HAP-1 (cell line): ENCODE measurements around the gene RAMP3.
A peak's percentile ranks its signal among the peaks of the same experiment; 100 is the strongest.
"Not testable (repeated sequence)": the region's sequence is repeated elsewhere in the genome, so short reads cannot be mapped to it uniquely, and the experiment has no call there.

Experiments
- DNase-seq, 2 experiments: peaks; one replicate each; pipeline ENCODE4 v3.0.0-alpha.2; 2016 to 2020; ENCODE audit warnings: low spot score in 2 of 2
- H3K27me3 ChIP-seq: fragments of 250-450 bp; sonication (Bioruptor Pico); 2 replicates; pipeline ENCODE4 v1.5.1; 2020; ENCODE audit warnings: low read depth, mild to moderate bottlenecking, moderate library complexity
- H3K36me3 ChIP-seq: fragments of 250-450 bp; sonication (Bioruptor Pico); replicated peaks from 2 replicates; pipeline ENCODE4 v1.5.1; 2020; ENCODE audit warnings: mild to moderate bottlenecking
- H3K4me1 ChIP-seq: fragments of 250-450 bp; sonication (Bioruptor Pico); 2 replicates; pipeline ENCODE4 v1.5.1; 2020; ENCODE audit warnings: mild to moderate bottlenecking
- H3K4me3 ChIP-seq: fragments of 250-450 bp; sonication (Bioruptor Pico); 2 replicates; pipeline ENCODE4 v1.5.1; 2020; ENCODE audit warnings: mild to moderate bottlenecking, moderate library complexity
- H3K9me3 ChIP-seq: fragments of 250-450 bp; sonication (Bioruptor Pico); 2 replicates; pipeline ENCODE4 v1.5.1; 2020; ENCODE audit warnings: mild to moderate bottlenecking, moderate library complexity
- in situ Hi-C: fragments of 300-500 bp; cut with MboI; formaldehyde crosslinking; loops from 3 replicates; pipeline ENCODE4 v1.14.3; 2020; ENCODE audit warnings: low sequenced_read_pairs, inconsistent platforms, mixed read lengths

The RAMP3 gene

GRCh38 chr7:45189151-45189970, 31.8 kb downstream of the RAMP3 start:
- Histone ChIP-seq H3K9me3 (no peaks in the 10 kb centered on the region), H3K36me3 (no peaks in the 10 kb centered on the region), H3K4me3 (no peak overlapping the region), H3K27me3 (no peaks in the 10 kb centered on the region), H3K4me1 (no peaks in the 10 kb centered on the region)
- no peak for DNase-seq
- in situ Hi-C loops = no loop called here

GRCh38 chr7:45190406-45191165, 33.0 kb downstream of the RAMP3 start:
- Histone ChIP-seq H3K4me3 (no peak overlapping the region), H3K4me1 (no peaks in the 10 kb centered on the region), H3K27me3 (no peaks in the 10 kb centered on the region), H3K9me3 (no peaks in the 10 kb centered on the region), H3K36me3 (no peaks in the 10 kb centered on the region)
- in situ Hi-C loops = no loop called here
- DNase-seq = no peak

GRCh38 chr7:45191396-45191795, 33.8 kb downstream of the RAMP3 start:
- no peaks in the 10 kb centered on the region for H3K27me3 ChIP-seq
- no peaks in the 10 kb centered on the region for H3K36me3 ChIP-seq
- no peaks in the 10 kb centered on the region for H3K9me3 ChIP-seq
- no peak overlapping the region for H3K4me3 ChIP-seq
- H3K4me1 ChIP-seq = no peaks in the 10 kb centered on the region
- no peak for DNase-seq
- in situ Hi-C loops = no loop called here

- H3K36me3 ChIP-seq = no peaks in the 10 kb centered on the region
- no peaks in the 10 kb centered on the region for H3K9me3 ChIP-seq
- in situ Hi-C loops = no loop called here
- no peaks in the 10 kb centered on the region for H3K27me3 ChIP-seq
- no peak overlapping the region for H3K4me3 ChIP-seq
- no peaks in the 10 kb centered on the region for H3K4me1 ChIP-seq
- DNase-seq = no peak
These were observed 35.0 kb downstream of the RAMP3 start for GRCh38 chr7:45192621-45193041.

- no peaks in the 10 kb centered on the region for H3K27me3 ChIP-seq
- no peaks in the 10 kb centered on the region for H3K4me1 ChIP-seq
- H3K4me3 ChIP-seq = no peak overlapping the region
- in situ Hi-C loops = no loop called here
- no peaks in the 10 kb centered on the region for H3K9me3 ChIP-seq
- no peak for DNase-seq
- no peaks in the 10 kb centered on the region for H3K36me3 ChIP-seq
These were observed 36.2 kb downstream of the RAMP3 start for GRCh38 chr7:45193828-45194227.

- in situ Hi-C loops = no loop called here
- H3K27me3 ChIP-seq = no peaks in the 10 kb centered on the region
These were observed 38.8 kb downstream of the RAMP3 start for GRCh38 chr7:45196374-45196773.

GRCh38 chr7:45197461-45197860, 39.9 kb downstream of the RAMP3 start:
- H3K4me3 ChIP-seq = no peak overlapping the region
- no peaks in the 10 kb centered on the region for H3K9me3 ChIP-seq
- H3K36me3 ChIP-seq = no peaks in the 10 kb centered on the region
- no peaks in the 10 kb centered on the region for H3K27me3 ChIP-seq
- H3K4me1 ChIP-seq = no peaks in the 10 kb centered on the region
- no peak for DNase-seq
- in situ Hi-C loops = no loop called here

More at GRCh38 chr7:45196374-45196773, 38.8 kb downstream of the RAMP3 start:
- no peak for DNase-seq
- Histone ChIP-seq H3K4me1 (no peaks in the 10 kb centered on the region), H3K4me3 (no peak overlapping the region), H3K36me3 (no peaks in the 10 kb centered on the region), H3K9me3 (no peaks in the 10 kb centered on the region)

- Histone ChIP-seq H3K4me3 (no peak overlapping the region), H3K36me3 (no peaks in the 10 kb centered on the region), H3K4me1 (no peaks in the 10 kb centered on the region), H3K9me3 (no peaks in the 10 kb centered on the region), H3K27me3 (no peaks in the 10 kb centered on the region)
- in situ Hi-C loops = no loop called here
- no peak for DNase-seq
These were observed 41.4 kb downstream of the RAMP3 start for GRCh38 chr7:45198986-45199385.

- Histone ChIP-seq H3K9me3 (no peaks in the 10 kb centered on the region), H3K4me3 (no peak overlapping the region), H3K4me1 (no peaks in the 10 kb centered on the region), H3K36me3 (no peaks in the 10 kb centered on the region), H3K27me3 (no peaks in the 10 kb centered on the region; the same call in 1 of the 2 replicates)
- no peak for DNase-seq
- in situ Hi-C loops = no loop called here
These were observed 41.9 kb downstream of the RAMP3 start for GRCh38 chr7:45199506-45199905.

- H3K27me3 ChIP-seq = peaks cover 16% of the 10 kb centered on the region
- no peaks in the 10 kb centered on the region for H3K4me1 ChIP-seq
- H3K4me3 ChIP-seq = no peak overlapping the region
- H3K36me3 ChIP-seq = no peaks in the 10 kb centered on the region
- DNase-seq = peak in 1 of 2 experiments; percentile 6
- no peaks in the 10 kb centered on the region for H3K9me3 ChIP-seq
- in situ Hi-C loops = no loop called here
These were observed 45.0 kb downstream of the RAMP3 start for GRCh38 chr7:45202625-45203024.

GRCh38 chr7:45203036-45203435, 45.4 kb downstream of the RAMP3 start:
- Histone ChIP-seq H3K36me3 (no peaks in the 10 kb centered on the region), H3K9me3 (no peaks in the 10 kb centered on the region), H3K4me1 (no peaks in the 10 kb centered on the region), H3K27me3 (peaks cover 21% of the 10 kb centered on the region), H3K4me3 (no peak overlapping the region)
- DNase-seq = no peak
- in situ Hi-C loops = no loop called here

- no peak for DNase-seq
- H3K9me3 ChIP-seq = no peaks in the 10 kb centered on the region
- no peaks in the 10 kb centered on the region for H3K36me3 ChIP-seq
- H3K27me3 ChIP-seq = peaks cover 23% of the 10 kb centered on the region
- H3K4me3 ChIP-seq = no peak overlapping the region
- in situ Hi-C loops = no loop called here
- no peaks in the 10 kb centered on the region for H3K4me1 ChIP-seq
These were observed 45.9 kb downstream of the RAMP3 start for GRCh38 chr7:45203459-45203858.

- H3K4me1 ChIP-seq = peaks cover 5% of the 10 kb centered on the region
- no peak overlapping the region for H3K4me3 ChIP-seq
- H3K27me3 ChIP-seq = peaks cover 23% of the 10 kb centered on the region
- no peaks in the 10 kb centered on the region for H3K9me3 ChIP-seq
- DNase-seq = no peak
- in situ Hi-C loops = no loop called here
- no peaks in the 10 kb centered on the region for H3K36me3 ChIP-seq
These were observed 46.4 kb downstream of the RAMP3 start for GRCh38 chr7:45203936-45204445.

- DNase-seq, in situ Hi-C loops, H3K36me3 ChIP-seq, H3K4me1 ChIP-seq, H3K9me3 ChIP-seq, H3K4me3 ChIP-seq: not testable (repeated sequence)
- H3K27me3 ChIP-seq = peaks cover 23% of the 10 kb centered on the region
These were observed 48.7 kb downstream of the RAMP3 start for GRCh38 chr7:45206266-45206665.
